ENCODE results near the gene ID2. TPM values are rescaled to one million over a fixed set of nuclear protein-coding genes. Genes with fewer than 3 reads are reported as not detected.

The ID2 gene
- total RNA-seq, 1 experiment from 2014 or later, result 80.4 TPM

DNA sequence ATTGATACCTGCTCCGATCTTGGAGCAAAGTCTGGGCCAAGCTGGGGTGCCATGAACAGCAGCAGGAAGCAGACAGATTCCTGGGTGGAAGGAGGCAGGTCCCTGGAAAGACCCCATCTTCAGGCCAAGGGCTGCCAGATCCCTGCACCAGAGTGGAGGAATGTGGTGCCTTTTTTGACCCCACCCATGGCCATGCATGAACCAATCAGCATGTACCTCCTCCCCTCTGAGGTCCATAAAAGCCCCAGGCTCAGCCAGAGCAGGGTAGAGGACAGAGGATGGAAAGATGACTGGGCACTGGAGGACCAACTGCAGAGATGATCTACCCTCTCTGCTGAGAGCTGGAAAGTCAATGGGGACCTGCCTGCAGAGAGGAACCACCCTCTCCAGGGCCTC lies 34.4 kb upstream of the ID2 start:
- DNase-seq (ENCODE audit: low spot score), result no peak

DNA sequence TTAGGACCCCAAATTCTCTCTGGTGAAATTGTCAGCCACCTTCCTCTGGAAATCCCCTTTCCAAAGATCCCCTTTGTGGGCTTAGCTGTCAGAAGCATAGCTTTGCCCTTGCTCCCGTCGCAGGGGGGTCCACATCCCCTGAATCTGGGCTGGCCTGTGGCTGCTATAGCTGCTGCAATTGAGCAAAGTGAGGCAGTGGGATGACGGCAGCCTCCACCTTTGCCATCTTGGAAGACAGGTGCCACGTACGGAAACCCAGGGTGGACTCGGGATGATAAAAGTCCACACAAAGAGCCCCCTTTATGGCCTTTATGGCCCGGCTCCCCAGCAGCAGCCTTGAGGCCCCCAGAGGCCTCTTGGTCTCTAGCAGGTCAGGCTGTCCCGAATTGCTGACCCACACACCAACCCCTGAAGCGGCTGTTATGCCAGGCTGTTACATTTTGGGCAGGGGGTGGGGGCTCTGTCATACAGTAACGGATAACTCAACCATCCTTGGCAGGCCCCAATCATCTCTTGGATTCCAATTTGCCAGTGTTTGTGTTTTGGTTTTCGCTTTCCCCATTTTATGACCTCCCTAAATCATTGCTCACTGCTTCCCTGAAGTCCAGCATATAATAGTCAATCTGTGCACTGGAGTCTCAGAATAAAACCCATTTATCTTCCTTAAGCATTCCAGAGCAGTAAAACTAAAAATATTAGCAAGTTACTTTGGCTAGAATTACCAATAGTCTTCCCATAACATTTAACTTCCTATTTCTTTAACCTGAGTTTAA lies 33.2 kb upstream of the ID2 start:
- no peak for DNase-seq (ENCODE audit: low spot score)

DNA sequence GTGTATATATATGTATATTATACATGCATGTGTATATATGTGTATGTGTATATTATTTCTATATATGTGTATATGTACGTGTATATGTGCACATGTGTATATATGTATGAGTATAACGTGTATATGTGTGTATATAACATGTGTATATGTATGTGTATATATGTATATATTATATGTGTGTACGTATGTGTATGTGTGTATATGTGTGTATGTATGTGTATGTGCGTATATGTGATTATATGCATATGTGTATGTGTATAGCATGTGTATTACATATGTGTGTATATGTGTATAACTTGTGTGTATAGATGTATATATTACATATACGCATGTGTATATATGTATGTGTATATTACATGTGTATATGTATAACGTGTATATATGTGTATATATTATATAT lies 32.1 kb upstream of the ID2 start:
- DNase-seq (ENCODE audit: low spot score), result no peak

DNA sequence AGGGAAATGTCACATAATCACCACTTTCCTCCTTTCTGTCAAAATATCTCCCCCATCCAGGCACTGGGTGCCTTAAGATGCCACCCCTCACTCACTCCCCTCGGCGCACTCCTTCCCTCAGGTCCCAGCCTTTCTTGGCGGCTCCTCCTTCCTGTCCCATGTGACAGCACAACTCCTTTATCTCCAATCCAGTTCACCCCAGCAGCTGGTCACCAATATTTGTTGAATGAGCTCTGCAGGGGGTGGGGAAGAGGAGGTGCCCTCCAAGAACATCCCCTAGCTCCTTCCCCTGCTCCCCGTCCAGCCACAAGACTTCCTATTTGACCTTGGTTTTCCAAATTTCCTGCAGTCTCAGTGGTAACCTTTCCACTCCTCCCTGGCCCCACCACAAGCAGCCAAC lies 31.6 kb upstream of the ID2 start:
- DNase-seq (ENCODE audit: low spot score), result no peak

DNA sequence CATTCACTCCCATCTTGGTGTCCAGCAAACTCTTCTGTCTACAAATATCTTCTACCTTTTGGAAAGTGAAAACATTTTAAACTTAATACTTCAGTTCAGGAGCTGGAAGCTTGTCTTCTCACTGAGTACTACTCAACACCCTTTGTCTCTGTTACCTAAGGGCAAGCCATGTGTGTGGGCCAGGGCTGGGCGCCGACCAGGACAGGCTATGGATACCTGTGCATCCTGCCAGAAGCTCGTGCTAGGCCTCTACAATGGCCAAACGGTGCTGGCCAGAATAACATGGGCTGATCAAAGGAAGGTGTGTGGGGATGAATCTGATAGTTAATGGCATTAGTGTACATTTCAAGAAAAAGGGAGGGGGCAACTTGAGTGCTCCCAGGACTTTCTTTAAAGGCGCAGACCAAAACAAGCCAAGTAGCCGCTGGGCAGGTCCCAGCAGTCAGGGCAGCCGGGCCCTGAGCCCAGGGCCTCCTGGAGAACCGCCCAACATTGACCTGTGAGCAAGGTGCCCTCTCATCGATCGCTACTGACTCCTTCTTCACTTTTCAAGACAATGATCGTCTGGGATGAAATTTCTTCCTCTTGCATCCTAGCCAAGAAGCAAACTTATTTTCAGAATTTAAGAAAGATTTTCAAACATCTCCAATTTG lies 29.0 kb upstream of the ID2 start:
- no peak for DNase-seq (ENCODE audit: low spot score)

DNA sequence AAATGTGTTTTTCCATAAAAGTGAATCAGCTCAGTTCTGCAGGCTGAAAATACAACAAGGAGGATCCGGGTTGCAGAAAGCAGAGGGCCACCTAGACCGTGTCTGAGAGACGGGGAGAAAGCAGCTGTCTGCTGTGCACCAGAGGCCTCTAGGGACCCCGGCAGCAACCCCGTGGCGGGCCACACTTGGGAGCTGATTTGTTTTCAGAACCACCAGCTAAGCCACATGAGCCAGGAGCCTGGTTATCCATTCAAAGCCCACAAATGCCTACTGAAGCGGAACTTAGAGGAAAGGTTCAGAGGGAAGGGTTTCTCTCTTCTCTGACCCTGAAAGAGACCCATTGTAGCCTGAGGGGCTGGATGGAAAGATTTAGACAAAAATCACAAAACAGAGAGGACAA lies 28.4 kb upstream of the ID2 start:
- no peak for DNase-seq (ENCODE audit: low spot score)

DNA sequence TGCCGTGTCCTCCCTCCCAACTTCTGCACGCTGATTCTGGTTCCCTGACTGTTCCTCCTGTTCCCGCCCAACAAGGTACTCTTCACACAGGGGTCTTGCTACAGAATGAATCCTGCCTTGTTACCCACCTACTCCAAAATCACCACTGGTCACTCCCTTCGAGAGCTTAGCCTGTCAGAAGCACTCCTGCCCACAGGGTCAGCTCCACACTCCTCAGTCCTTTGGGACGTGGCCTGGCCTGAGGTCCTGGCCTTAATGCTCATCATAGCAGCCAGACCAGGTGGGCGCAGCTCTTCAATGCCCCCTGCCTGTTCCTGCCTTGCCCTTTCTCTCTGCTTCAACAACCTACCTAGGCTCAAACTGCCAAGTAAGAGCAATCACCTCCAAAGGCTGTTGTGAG lies 27.8 kb upstream of the ID2 start:
- no peak for DNase-seq (ENCODE audit: low spot score)

DNA sequence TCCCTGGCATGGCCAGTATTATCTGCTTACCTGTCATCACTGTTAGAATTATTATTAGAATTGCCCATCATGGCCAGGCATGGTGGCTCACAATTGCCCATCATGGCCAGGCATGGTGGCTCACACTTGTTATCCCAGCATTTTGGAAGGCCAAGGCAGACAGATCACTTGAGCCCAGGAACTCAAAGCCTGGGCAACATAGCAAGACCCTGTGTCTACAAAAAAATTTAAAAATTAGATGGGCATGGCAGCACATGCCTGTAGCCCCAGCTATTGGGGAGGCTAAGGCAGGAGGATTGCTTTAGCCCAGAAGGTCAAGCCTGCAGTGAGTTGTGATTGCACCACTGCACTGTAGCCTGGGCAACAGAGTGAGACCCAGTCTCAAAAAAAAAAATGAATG lies 27.4 kb upstream of the ID2 start:
- no peak for DNase-seq (ENCODE audit: low spot score)

DNA sequence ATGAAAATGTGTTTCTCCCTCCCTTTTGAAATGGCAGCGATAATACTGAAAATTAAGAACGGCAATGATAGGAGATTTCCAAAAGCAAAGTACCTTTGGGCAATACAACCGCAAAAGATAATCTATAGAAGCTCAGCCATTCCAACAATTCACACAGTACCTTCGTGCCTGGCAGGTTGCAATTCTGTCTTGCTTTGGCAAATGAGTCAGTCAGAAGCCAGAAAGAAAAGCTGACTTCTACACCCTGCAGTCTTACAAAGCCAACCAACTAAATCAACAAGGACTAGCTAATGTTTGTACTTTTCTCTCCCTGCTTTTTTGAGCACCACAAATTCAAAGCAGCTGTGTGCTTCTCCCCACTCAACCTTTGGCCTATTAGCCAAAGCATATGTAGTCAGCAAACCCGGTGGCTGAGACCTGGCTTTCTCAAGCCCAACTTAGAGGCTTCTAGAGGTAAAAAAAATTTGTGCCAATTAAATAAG lies 25.7 kb upstream of the ID2 start:
- DNase-seq (ENCODE audit: low spot score), result no peak

DNA sequence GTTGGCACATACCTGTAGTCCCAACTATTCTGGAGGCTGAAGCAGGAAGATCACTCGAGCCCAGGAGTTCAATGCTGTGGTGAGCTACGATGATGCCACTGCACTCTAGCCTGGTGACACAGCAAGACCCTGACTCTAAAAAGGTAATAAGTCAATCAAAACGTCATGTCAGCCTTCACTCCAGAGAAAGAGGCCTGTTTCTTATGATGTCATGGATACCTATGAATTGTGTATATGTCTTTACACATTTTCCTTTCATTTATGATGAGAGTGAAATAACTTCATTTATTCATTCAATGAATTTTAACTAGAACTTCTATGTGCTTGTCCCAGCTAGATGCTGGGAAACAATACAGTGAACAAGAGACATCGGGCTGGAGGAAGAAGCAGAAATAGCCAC lies 25.0 kb upstream of the ID2 start:
- DNase-seq (ENCODE audit: low spot score), result no peak

DNA sequence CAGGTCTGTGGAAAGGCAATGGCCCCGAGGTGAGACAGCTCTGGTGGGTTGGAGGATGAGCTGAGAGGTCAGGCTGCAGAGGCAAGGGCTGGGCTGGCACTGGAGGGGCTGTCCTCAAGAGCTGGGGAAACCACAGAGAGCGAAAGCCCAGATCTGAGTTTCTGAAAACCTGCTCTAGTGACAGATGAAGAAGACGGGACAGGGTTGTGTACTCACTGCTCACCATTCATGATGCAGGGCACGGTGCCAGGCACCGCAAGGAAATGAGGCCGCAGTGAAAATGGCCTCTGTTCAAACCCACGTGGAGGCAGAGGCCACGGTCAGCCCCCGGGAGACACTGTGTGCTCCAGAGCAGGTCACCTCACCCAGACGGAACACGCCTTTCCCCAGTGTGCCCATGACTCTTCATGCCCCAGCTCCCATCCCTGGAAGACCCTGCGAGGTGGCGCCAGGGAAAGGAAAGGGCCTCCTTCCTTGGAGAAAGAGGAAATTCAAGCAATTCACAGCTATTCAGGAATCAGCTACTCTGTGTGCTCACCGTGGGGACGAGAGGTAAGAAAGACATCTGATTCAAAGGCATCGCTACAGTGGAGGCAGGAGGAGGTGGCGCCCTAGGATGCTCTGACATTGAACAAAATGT lies 24.3 kb upstream of the ID2 start:
- no peak for DNase-seq (ENCODE audit: low spot score)

DNA sequence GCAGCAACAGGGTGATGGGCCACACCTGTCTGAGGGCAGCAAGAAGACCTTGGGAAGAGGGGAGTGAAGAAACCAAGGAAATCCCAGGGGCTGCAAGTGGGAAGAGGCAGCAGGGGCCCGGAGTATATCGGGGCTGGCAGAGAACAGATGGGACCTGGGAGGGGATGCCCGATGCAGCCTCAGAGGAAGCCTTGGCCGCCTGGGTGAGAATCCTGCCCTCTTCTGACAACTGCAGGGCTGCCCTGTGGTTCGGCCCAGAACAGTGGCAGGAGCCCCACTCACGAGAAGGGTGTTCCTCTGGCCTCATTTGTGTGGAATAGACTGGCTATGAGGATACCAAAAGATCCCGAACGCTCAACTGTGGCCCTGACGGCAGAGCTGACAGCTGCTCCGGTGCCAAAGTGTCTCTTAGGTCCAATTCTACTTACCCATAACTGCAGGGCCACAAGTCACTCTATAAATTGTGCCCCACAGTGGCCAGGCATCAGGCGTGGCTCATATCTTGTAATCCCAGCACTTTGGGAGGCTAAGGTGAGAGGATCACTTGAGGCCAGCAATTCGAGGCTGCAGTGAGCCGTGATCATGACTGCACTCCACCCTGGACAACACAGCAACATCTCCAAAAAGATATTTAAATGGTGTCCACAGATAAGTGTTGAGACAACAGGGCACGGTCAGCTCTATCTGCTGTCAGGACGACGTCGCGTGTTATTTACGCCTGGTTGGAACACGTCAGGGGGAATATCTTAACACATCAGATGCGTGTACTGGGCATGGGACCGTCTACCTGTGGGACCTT lies 23.6 kb upstream of the ID2 start:
- no peak for DNase-seq (ENCODE audit: low spot score)

DNA sequence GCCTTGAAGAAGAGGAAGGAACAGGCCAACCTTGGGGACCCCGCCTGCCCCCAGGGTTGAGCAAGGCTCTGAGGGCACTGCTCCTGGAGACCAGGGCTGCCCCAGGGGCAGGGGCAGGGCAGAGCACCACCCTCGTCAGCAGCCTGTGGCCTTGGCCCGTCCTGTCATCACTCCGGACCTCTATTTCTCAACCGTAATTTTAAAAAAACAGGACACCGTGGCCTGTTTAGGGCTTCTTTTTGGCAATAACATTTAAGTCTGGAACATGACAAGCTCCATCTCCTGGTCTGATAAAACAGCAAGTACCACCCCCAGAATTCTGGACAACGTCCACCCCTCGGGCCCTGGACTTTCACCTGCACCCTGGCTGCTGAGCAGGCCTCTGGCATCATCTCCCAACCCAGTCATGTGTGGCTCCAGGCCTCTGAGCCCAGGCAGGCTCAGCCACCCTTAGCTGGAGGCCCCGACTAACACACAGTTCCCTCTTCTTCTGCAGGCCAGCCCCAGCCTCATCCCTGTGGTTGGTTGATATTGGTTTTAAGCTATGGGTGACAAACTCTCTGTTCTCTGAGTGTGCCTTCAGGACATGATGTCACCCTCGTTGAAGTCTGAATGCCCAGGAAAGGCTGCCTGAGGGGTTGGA lies 22.6 kb upstream of the ID2 start:
- DNase-seq (ENCODE audit: low spot score), result no peak

DNA sequence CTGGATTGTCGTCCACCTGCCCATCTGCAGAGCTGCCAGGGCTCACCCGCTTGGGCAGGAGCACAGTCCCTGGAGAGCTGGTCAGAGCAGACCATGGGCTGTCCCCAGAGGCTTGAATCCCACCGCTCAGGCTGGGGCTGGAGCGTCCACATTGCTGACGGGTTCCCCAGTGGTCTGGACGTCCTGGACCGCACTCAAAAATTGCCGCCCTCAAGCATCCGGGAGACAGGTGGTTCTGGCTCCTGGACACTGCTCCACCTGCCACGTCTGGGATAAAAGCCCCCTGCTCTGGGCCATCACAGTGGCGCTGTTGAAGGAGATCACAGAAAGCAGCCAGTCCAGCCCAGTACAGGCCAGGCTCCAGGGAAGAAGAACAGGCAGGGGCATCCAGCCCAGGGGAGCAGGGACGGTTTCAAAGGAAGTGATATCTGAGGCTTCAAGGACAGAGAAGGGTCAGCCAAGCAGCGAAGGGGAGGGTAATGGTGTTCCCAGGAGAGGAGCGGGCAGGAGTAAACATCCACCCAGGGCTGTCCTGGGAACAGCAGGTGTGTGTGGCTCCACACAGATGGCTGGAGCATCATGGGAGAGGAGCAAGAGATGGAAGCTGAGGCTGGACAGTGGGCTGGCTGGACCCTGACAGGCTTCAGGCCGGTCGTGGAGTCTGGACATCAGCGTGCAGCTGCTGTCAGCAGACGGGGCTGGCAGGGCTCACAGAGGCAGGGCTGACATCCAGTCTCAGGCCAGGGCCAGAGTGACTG lies 21.9 kb upstream of the ID2 start:
- no peak for DNase-seq (ENCODE audit: low spot score)

DNA sequence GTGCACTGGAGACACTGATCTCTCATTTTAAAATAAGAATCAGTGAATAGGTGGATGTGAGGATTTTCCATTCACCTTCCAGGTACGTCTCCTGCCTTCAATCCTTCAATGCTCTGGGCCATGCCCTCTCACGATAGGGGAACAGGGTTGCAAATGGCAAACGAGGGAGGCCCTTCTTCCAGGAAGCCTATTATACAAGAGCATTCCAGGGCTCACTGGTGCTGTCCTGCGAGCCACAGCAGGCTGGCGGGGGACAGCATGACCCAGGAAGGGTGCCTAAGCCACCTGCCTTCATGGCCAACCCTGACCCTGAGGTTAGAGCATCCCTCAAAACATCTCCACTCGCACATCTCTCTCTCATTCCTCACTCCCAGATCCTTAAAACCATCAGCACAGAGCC lies 20.6 kb upstream of the ID2 start:
- DNase-seq (ENCODE audit: low spot score), result no peak

DNA sequence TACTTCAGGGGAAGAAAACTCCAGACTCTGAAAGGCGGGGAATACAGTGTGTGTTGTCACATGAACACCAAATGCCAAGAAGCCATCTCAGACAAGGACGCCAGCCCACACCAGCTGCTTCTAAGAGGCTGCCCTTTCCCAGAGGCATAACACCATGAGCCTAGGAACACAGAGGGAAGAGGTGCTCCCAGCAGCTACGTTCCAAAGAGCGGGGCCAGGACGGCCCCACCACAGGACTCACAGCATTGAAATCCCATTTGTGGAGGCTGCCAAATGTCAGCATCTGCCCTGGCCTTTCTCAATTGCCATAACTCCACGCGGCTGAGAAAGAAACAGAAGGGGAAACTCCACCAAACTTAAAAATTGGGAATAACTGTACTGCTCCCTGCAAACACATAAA lies 20.1 kb upstream of the ID2 start:
- no peak for DNase-seq (ENCODE audit: low spot score)

DNA sequence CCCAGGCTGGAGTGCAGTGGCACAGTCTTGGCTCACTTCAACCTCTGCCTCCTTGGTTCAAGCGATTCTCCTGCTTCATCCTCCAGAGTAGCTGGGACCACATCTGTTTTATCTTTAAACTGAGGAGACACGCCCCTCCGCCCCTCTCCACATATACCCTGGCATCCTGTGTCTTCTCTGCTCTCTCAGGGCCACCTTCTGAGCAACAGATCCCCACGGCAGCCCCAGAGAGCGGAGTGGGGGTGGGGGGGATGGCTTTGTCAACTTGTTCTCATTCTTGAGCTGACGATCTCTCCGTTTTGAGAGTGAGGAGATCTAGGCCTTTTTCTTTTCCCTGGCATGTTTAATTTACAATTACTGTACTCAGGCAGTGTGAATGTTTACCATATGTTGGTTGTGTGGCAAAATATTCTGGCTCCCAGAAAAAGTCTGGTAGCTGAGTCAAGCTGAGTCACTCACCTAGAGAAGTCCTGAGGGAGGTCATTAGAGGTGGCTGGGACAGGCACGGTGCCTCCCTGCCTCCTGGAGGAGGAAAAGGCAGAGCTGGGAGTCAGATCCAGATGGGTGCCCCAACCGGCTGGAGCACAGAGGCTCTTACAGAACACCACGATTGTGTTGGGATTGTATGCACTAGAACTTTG lies 19.5 kb upstream of the ID2 start:
- peak; percentile 80 for DNase-seq (ENCODE audit: low spot score)

DNA sequence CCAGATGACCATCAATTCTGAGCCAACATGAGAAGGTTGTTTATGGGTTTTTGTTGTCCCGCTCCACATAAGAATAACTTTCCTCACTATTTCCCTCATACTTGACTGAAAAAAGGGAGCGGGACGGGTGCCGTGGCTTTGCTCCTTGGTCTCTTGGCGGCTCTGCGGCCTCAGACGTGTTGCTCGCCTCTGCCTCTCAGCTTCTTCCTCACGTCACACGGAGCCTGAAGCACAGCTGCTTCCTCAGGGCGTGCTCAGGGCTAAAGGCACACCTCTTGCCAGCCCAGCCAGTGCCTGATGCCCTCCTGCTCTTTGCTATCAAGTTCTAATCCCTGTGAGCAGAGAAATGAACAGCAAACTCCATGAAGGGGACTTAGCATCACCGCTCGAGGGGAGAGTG lies 17.9 kb upstream of the ID2 start:
- no peak for DNase-seq (ENCODE audit: low spot score)

DNA sequence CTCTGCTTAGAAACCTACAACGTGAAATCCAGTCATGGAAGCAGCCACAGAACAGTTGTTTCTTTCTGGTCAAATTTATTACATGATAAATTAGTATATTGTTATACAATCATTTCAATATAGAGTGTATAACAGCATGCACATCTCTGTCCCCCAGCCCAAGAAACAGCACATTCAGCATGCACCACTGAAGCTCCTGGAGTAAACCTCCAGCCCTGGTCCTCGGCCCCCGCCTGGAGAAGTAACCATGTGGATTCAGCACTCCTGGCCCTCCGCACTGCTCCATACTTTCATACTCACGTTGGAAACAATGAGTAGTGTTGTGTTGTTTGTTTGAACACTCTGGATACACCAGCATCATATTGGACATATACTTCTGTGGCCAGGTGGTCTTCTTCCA lies 15.3 kb upstream of the ID2 start:
- no peak for DNase-seq (ENCODE audit: low spot score)

DNA sequence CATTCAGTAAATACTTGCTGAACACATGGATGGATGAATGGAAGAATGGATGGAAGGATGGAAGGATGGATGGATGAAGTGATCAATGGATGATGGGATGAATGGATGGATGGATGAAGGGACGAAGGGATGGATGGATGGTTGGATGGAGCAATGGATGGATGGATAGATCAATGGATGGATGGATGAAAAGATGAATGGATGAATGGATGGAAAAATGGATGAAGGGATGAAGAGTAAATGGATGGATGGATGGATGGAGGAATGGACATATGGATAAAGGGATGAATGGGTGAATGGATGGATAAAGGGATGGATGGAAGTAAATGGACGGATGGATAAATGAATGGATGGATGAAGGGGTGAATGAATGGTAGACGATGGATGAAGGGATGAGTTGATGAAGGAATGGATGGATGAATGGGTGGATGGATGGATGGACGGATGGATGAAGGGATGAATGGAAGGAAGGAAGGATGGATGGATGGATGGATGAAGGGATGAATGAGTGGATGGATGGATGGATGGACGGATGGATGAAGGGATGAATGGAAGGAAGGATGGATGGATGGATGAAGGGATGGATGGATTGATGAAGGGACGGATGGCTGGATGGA lies 13.9 kb upstream of the ID2 start:
- no peak for DNase-seq (ENCODE audit: low spot score)

Measured in H4 (cell line).